SK-N-MC (cell line): Measurements from ENCODE around the gene ADK.

ENCODE experiments used
- DNase-seq: peaks from one replicate; pipeline ENCODE4 v3.0.0-alpha.2; 2011; ENCODE audit warnings: low read depth, low spot score
- H3K27ac ChIP-seq: fragments of 200-600 bp; sonication (generic); 2 replicates; pipeline ENCODE4 v1.5.1; 2016; ENCODE audit warnings: mixed run types
- H3K36me3 ChIP-seq: fragments of 200-600 bp; sonication (generic); 2 replicates; pipeline ENCODE4 v1.6.1; 2017; ENCODE audit warnings: antibody characterized with exemption, low read length, mixed read lengths; ENCODE audit not compliant: insufficient read depth
- H3K4me3 ChIP-seq: fragments of 200-600 bp; sonication (generic); 2 replicates; pipeline ENCODE4 v1.5.1; 2016
- H3K9ac ChIP-seq: fragments of 200-600 bp; sonication (generic); 2 replicates; pipeline ENCODE4 v1.8.0; 2017; ENCODE audit warnings: mixed run types, mixed read lengths; ENCODE audit not compliant: insufficient read length
- H3K9me3 ChIP-seq: fragments of 200-600 bp; sonication (generic); 2 replicates; pipeline ENCODE4 v1.6.1; 2017; ENCODE audit warnings: low read depth, mild to moderate bottlenecking, antibody characterized with exemption, low read length, moderate library complexity, mixed read lengths
- EZH2 ChIP-seq: fragments of 200-600 bp; sonication (generic); IDR thresholded peaks from one replicate; pipeline ENCODE4 v1.6.1; 2017; ENCODE audit warnings: antibody characterized with exemption
- FOXP2 ChIP-seq: optimal IDR thresholded peaks from 2 replicates; pipeline ENCODE3; 2011; ENCODE audit warnings: mild to moderate bottlenecking, moderate library complexity; ENCODE audit not compliant: insufficient read depth; ENCODE audit errors: extremely low read length, control extremely low read depth
- POLR2AphosphoS5 ChIP-seq: IDR thresholded peaks from 2 replicates; pipeline ENCODE4 v1.6.1; 2012; ENCODE audit warnings: mild to moderate bottlenecking, low read depth, low read length, borderline replicate concordance

Gene ADK

DNA sequence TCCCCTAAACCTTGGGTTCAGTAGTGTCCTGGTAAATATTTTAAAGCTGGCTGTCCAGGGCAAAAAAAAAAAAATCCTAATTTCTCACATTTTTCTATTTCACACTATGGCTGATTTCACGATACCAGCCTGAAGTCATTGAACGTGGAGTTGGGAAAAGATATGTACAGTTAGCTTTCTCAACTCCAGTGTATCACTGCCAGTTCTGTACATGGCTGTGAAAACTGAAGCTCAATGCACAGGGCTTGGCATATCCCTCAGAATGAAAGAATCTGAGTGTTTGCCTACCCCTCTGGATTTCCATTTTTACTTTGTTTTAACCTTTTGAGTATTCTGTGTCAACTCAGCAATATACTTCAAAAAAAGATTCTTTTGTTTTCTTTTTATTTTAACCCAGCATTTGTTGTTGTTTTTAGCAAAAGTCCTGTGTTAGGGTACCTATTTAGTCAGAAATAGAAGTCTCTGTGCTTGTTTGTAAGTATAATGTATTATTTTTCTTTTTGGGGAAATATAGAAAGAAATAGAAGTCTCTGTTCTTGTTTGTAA is 274.5 kb downstream of the ADK start:
- Histone ChIP-seq H3K36me3 (no peaks in the 10 kb centered on the region), H3K9ac (no peak overlapping the region), H3K9me3 (no peaks in the 10 kb centered on the region), H3K4me3 (no peak overlapping the region), H3K27ac (no peak overlapping the region)
- DNase-seq: no peak
- TF ChIP-seq POLR2AphosphoS5 (no peak), EZH2 (no peak), FOXP2 (no peak)

GRCh38 chr10:74431816-74432215 is 280.8 kb downstream of the ADK start:
- Histone ChIP-seq H3K9ac (no peak overlapping the region), H3K27ac (no peak overlapping the region), H3K4me3 (no peak overlapping the region), H3K36me3 (no peaks in the 10 kb centered on the region), H3K9me3 (no peaks in the 10 kb centered on the region)
- DNase-seq: no peak
- TF ChIP-seq POLR2AphosphoS5: no peak
- TF ChIP-seq EZH2: no peak
- no peak for TF ChIP-seq FOXP2

DNA sequence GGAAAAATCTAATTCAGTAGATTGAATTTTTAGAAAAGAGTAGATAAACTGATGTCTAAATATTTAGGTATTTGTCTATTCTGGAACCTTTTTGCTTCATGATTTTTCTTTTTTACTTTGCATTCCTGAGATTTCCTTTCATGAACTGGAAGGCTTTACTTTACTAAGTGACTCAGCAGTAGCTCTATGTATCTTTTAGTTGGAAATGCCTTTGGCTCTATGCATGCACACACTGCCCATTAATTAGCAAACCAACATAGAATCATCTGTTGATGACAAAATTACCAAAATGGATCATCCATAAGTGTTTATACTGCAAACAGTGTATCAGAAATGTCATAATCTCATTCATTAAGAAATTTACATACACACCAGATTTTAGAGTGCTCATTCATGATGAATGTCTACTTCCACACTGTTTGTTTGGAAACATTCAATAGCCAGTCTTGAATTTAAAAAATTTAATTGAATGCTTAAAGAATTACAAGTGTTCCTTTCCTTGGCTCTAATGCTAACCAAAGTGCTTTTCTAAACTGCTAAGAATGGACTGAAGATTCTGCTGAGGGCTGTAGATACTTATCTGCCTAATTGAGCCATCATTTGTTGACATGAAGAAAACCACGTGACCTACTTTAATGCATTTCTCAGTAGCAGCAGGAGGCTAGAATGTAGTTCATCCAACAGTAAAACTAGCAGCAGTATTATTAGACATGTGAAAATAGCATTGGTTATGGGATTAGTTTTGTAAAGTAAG is 282.0 kb downstream of the ADK start:
- Histone ChIP-seq H3K4me3 (no peak overlapping the region), H3K36me3 (no peaks in the 10 kb centered on the region), H3K9me3 (no peaks in the 10 kb centered on the region), H3K9ac (no peak overlapping the region), H3K27ac (no peak overlapping the region)
- no peak for DNase-seq
- TF ChIP-seq POLR2AphosphoS5: no peak; the same call in 1 of the 2 replicates
- no peak for TF ChIP-seq EZH2
- no peak for TF ChIP-seq FOXP2

DNA sequence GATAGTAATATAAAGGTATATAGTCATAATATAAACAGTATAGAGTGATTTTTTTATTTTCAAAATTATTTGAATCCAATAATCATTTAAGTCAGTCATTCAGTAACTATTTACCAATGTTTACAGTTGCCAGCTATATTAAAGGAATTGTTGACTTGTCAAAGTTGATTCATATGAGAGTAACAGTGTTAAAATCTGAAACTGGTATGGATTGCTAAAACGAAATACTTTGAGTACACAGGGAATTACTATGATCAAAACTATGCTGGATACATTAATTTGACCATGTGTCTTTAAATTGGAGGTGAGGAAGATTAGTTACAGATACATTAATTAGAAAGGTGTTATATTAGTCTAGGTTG is 282.6 kb downstream of the ADK start:
- no peak for DNase-seq
- no peak overlapping the region for H3K9ac ChIP-seq
- no peak overlapping the region for H3K4me3 ChIP-seq
- no peak overlapping the region for H3K27ac ChIP-seq
- no peaks in the 10 kb centered on the region for H3K36me3 ChIP-seq
- no peaks in the 10 kb centered on the region for H3K9me3 ChIP-seq
- TF ChIP-seq POLR2AphosphoS5: no peak
- TF ChIP-seq FOXP2: no peak
- no peak for TF ChIP-seq EZH2

- Histone ChIP-seq H3K9ac (no peak overlapping the region), H3K36me3 (no peaks in the 10 kb centered on the region), H3K4me3 (no peak overlapping the region), H3K9me3 (no peaks in the 10 kb centered on the region), H3K27ac (no peak overlapping the region)
- no peak for DNase-seq
- TF ChIP-seq EZH2: no peak
- no peak for TF ChIP-seq FOXP2
- no peak for TF ChIP-seq POLR2AphosphoS5
Observed at GRCh38 chr10:74433993-74434392, 283.0 kb downstream of the ADK start.

DNA sequence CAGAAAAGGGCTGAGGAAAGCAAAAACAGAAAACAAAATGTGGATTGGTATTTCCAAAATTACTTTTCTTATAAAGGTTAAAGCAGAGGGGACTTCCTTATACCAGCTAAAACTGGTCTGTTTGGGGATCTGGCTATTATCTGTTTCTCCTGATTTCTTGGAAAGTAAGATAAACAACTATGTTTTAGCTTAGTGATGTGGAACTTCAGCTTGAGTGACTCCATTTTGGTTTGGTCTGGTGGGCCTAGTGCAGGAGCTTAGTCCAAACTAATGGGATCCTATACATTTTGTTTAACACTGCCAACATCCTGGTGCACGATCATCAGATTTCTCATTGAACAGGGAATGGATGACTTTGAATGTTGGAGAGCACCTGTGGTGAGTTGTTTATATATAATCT is 283.5 kb downstream of the ADK start:
- H3K27ac ChIP-seq: no peak overlapping the region
- no peak for DNase-seq
- no peak for TF ChIP-seq EZH2
- no peaks in the 10 kb centered on the region for H3K9me3 ChIP-seq
- no peak overlapping the region for H3K4me3 ChIP-seq
- no peaks in the 10 kb centered on the region for H3K36me3 ChIP-seq
- H3K9ac ChIP-seq: no peak overlapping the region

- H3K4me3 ChIP-seq: no peak overlapping the region
- H3K36me3 ChIP-seq: no peaks in the 10 kb centered on the region
- DNase-seq: no peak
- TF ChIP-seq POLR2AphosphoS5 (no peak), FOXP2 (no peak), EZH2 (no peak)
- H3K9me3 ChIP-seq: no peaks in the 10 kb centered on the region
- no peak overlapping the region for H3K27ac ChIP-seq
- no peak overlapping the region for H3K9ac ChIP-seq
Observed at GRCh38 chr10:74436523-74437170, 285.6 kb downstream of the ADK start.

DNA sequence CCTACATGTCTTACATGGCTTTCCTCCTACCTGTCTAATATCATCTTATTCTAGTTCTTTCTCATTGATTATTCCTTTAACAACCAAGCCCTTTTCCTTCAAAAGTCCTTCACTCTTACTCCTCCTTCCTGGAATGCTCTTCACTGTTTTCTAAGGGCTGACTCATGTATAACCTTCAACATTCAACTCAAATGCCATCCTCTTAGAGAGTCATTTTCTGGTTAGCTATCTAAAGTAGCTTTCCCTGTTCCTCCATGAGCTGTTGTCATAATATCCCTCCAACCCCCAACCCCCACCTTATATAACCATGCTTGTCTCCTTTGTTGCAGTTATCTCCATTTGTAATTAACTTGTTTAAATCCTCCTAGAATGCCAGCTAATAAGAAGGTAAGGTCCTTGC is 286.8 kb downstream of the ADK start:
- TF ChIP-seq EZH2 (no peak), POLR2AphosphoS5 (no peak), FOXP2 (no peak)
- H3K27ac ChIP-seq: no peak overlapping the region
- DNase-seq: no peak
- H3K9ac ChIP-seq: no peak overlapping the region
- no peaks in the 10 kb centered on the region for H3K9me3 ChIP-seq
- no peak overlapping the region for H3K4me3 ChIP-seq
- H3K36me3 ChIP-seq: no peaks in the 10 kb centered on the region
